K562 treated with DMSO at 1 percent for 12 hours (cell line): ENCODE results near the gene NLRP10. TPM values are rescaled to one million over a fixed set of nuclear protein-coding genes. Genes with fewer than 3 reads are reported as not detected.

Experiments used
- total RNA-seq: library from RNA; unstranded; fragments of 300-600 nt; gene quantifications from 2 replicates; pipeline ENCODE4 v1.2.3, GENCODE V29; 2022; ENCODE audit not compliant: insufficient read depth

The NLRP10 gene, protein sequence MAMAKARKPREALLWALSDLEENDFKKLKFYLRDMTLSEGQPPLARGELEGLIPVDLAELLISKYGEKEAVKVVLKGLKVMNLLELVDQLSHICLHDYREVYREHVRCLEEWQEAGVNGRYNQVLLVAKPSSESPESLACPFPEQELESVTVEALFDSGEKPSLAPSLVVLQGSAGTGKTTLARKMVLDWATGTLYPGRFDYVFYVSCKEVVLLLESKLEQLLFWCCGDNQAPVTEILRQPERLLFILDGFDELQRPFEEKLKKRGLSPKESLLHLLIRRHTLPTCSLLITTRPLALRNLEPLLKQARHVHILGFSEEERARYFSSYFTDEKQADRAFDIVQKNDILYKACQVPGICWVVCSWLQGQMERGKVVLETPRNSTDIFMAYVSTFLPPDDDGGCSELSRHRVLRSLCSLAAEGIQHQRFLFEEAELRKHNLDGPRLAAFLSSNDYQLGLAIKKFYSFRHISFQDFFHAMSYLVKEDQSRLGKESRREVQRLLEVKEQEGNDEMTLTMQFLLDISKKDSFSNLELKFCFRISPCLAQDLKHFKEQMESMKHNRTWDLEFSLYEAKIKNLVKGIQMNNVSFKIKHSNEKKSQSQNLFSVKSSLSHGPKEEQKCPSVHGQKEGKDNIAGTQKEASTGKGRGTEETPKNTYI
- not detected in 2 replicates for total RNA-seq

GRCh38 chr11:7965386-7965785 is at the start of gene NLRP10:
NLRP10 (minus strand) TSS chr11:7965447; CDS start chr11:7963495, 1,952 bp downstream.

DNA sequence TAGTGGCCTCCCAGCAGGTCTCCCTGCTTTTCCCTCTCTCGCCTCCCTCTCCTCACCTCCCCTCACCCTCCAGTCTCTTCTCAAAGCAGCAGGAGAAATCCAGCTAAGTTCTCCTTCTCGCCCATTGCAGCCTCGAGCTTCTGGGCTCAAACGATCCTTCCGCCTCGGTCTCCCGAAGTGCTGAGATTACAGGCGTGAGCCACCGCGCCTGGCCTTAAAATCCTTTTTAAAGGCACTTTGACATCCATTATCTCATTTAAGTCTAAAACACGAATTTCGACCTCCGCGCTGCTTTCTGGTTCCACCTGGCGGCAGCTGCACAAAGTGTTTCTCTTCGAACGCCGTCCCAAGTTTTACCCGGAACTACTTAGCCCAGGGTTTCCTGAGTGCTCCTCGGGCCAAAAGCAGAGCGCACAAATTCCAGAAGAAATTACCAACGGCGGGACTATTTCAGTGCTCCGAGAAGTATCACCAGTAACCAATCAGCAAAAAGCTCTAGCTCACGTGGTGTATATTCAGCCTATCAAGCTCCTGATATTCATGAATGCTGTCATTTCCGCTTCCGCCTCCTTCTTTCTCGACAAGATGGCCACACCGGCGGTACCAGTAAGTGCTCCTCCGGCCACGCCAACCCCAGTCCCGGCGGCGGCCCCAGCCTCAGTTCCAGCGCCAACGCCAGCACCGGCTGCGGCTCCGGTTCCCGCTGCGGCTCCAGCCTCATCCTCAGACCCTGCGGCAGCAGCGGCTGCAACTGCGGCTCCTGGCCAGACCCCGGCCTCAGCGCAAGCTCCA is 21.7 kb upstream of the NLRP10 start, which contains the start of gene EIF3F:
Gene EIF3F (plus strand): TSS at position 570 of the 792 bp plus-strand sequence. CDS start 16 bp downstream, at position 586.

DNA sequence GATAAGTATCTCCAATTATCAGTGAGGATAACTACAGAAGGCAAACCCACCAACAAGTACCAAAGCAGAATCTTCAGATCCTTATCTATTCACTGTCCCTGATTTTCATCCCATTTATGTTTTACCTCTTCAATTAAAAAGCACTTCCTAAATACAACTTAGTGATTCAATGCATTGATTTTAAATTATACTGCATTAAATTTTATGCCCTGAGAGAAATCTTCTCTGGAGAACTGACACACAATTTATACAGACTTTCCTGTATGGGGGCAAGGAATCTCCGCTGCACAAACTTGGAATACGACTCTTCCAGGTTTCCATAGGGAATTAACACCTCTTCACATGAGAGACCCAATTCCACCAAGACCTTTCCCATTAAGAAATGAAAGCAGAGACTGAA is 23.6 kb downstream of the NLRP10 start, which contains the start of gene OR10A3:
Gene OR10A3 (minus strand): TSS at position 101 of the 400 bp plus-strand sequence. CDS start 2,188 bp downstream, outside the sequence.

DNA sequence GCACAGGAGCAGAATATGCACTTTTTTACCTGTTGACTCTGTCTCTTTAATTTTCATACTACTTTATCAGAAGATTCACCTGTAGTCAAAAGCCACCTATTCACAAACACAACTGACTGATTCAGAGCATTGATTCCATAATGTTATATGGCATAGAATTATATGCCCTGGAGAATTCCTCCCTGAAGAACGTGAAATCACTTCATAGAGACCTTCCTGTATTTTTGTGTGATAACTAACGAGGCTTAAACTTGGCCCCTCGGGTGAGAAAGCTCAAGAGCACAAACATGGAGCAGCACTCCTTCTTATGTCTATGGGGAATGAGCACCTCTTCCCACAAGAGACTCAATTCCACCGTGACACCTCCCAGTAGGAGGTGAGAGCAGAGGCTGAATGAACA is 34.1 kb downstream of the NLRP10 start, which contains the start of gene OR10A6:
Gene OR10A6 (minus strand): TSS at position 101 of the 400 bp plus-strand sequence. CDS start 2,606 bp downstream, outside the sequence.

Other genes starting within 250 kb of the NLRP10 start
- gene OR5P2, start 168.5 kb downstream of the NLRP10 start, total RNA-seq: not detected in 2 replicates
- gene OR5P3, start 134.6 kb downstream of the NLRP10 start, total RNA-seq: not detected in 2 replicates
- gene OR10A6, start 34.2 kb downstream of the NLRP10 start, total RNA-seq: not detected in 2 replicates
- not detected in 2 replicates for gene OR10A3, start 23.7 kb downstream of the NLRP10 start, total RNA-seq
- gene EIF3F, start 21.9 kb upstream of the NLRP10 start, total RNA-seq: 712 and 957 TPM in 2 replicates
- gene TUB, start 115.8 kb upstream of the NLRP10 start, total RNA-seq: not detected in 2 replicates
- not detected in 2 replicates for gene RIC3, start 203.6 kb upstream of the NLRP10 start, total RNA-seq